GM18505 (cell line): ENCODE measurements around the gene FCRL5.
"Not testable (repeated sequence)": the region's sequence is repeated elsewhere in the genome, so short reads cannot be mapped to it uniquely, and the experiment has no call there.

Experiments used
- ATAC-seq: cut with Tn5 transposase; IDR thresholded peaks from one replicate; pipeline ENCODE4 v1.9.1; 2021; ENCODE audit not compliant: unreplicated experiment
- POLR2A ChIP-seq: IDR thresholded peaks from 4 replicates; pipeline ENCODE4 v1.6.1; 2011; ENCODE audit warnings: borderline replicate concordance; ENCODE audit not compliant: insufficient read depth, insufficient read length; ENCODE audit errors: extremely low read depth

The FCRL5 gene

DNA sequence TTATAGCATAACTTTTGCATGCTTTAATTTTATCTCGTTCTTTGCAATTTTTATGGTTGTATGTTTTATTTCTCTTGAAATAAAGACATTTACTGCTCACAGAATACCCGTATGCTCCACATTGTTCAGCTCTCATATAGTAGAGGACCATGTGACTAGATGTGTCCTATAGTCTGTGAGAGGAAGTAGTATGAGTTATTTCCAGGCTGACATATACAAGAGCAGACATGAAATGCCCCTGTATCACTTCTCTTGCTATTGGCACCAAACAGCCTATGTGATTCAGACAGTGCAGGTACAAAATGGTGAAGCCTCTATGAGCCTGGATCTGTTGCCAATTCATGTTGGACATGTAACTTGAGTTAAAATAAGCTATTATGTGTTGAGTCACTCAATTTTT is 5.8 kb upstream of the FCRL5 start:
- TF ChIP-seq POLR2A = no peak
- ATAC-seq = no peak

- not testable (repeated sequence) for ATAC-seq
These were observed 4.2 kb downstream of the FCRL5 start for GRCh38 chr1:157548081-157548480.

GRCh38 chr1:157542676-157543075 is 9.6 kb downstream of the FCRL5 start:
- ATAC-seq = no peak
- no peak for TF ChIP-seq POLR2A

GRCh38 chr1:157540852-157541251 is 11.5 kb downstream of the FCRL5 start:
- no peak for TF ChIP-seq POLR2A
- no peak for ATAC-seq

DNA sequence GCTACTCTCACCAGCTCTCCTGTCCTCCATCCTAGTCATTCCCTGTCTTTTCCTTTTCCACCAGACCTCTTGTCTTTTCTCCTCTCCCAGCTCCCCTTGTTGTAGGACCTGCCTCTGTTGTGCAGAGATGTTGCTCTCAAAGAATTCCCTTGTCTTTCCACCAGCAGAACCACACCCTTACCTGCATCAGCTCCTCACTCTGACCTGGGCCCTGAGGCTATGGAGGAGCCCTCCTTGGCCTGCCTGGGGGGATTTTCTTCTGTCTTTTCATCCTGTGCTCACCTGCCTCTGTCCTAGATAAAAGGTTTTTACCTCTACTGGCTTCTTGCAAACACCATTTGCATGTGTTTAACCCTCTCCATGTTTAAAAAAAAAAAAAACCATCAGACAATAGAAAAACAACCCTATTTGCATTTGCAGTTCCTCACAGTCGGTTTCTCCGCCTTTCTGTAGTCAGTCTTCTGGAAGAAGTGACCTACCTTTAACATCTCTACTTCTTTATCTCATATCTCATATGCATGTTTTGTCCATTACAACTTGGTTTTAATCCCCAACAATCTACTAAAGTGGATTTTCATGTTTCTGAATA is 12.1 kb downstream of the FCRL5 start:
- no peak for TF ChIP-seq POLR2A
- no peak for ATAC-seq

GRCh38 chr1:157539568-157539967 is 12.7 kb downstream of the FCRL5 start:
- no peak for ATAC-seq
- no peak for TF ChIP-seq POLR2A

GRCh38 chr1:157532569-157532968 is 19.7 kb downstream of the FCRL5 start:
- no peak for TF ChIP-seq POLR2A
- ATAC-seq = no peak

DNA sequence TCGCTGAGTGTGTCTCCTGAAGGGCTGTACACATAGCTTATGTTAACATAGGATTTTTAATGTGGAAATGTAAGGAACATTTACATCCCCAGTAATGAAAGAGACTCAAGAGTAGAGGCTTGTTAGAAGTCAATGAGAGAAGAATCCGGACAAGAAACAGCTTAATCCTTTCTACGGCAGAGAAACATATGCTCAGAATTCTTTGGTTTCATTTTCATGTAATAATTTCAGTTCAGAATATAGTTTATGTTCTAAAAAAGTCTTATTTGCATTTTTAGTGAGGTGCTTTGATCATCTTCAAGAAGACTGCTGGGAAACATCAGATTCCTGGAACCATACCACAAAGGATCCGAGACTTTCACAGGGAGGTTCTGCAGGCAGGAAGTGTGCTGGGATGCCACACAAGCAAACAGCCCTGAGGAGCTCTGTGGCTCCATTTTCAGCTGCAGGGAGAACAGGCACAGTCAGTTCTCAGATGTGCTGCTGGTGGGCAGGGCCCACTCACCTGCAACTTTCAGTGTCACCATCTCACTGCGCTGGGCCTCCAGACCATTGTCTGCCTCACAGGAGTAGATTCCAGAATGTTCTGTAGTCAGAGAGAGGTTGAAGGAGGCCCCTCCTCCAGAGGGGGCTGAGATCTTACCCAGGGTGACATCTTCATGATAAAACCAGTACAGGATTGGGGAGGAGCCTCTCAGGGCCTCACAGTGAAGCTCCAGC is 28.4 kb downstream of the FCRL5 start:
- ATAC-seq = no peak

GRCh38 chr1:157521056-157521455 is 31.3 kb downstream of the FCRL5 start:
- TF ChIP-seq POLR2A = no peak
- no peak for ATAC-seq

More for the DNA sequence above, 28.4 kb downstream of the FCRL5 start:
- TF ChIP-seq POLR2A = peak; percentile 49

DNA sequence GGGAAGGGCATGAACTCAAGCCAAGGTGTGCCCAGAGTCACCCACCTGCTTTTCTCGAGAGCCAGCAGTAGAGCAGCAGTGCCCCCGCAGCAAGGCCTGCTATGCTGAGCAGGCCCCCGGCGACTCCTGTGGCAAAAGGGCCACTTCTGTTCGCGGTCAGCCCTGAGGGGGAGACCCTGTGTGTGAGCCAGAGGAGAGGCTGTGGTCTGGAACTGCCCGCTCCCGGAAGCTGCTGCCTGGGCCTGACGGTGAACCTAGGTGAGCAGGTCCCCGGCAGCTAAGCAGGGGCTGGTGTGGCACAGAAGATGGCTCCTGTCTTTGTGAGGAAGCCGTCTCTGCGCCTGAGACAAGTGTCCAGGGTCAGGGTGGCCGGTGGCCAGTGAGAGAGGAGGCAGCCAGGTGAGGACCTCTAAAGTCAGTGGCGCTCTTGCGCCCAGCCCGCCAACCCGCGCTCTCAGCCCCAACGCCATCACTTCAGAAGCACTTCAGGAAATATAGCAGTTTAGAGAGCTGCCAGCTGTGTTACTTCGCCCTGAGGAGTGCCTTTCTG is 31.9 kb downstream of the FCRL5 start:
- no peak for ATAC-seq
- no peak for TF ChIP-seq POLR2A

- ATAC-seq = no peak
- no peak for TF ChIP-seq POLR2A
These were observed 32.9 kb downstream of the FCRL5 start for GRCh38 chr1:157519451-157519850.

DNA sequence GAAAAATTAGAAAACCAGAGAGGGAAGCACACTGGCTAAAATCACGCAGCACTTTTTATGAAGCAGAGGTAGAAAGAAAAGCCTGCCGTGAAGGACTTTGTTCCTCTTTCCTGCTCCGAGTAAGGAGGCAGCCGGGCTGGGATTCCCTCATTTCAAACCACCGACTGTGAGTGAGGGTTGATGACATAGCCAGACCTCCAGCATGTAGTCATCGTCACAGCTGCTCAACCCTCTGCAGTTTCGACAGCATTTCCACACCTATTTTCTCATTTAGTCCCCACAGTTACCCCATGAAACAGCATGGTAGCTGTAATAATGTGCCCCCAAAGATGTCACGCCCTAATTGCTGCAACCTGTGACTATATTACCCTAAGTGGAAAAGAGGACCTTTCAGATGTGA is 35.3 kb downstream of the FCRL5 start:
- ATAC-seq = no peak
- TF ChIP-seq POLR2A = no peak

GRCh38 chr1:157515709-157516108 is 36.6 kb downstream of the FCRL5 start:
- TF ChIP-seq POLR2A = no peak

GRCh38 chr1:157515141-157515540 is 37.2 kb downstream of the FCRL5 start:
- no peak for ATAC-seq
- no peak for TF ChIP-seq POLR2A

More at GRCh38 chr1:157515709-157516108, 36.6 kb downstream of the FCRL5 start:
- no peak for ATAC-seq
